Mammary epithelial cell (primary cell): ENCODE measurements around the gene FOXB2.

ENCODE experiments used
- EZH2 ChIP-seq: IDR thresholded peaks from 2 replicates; pipeline ENCODE4 v1.6.1; 2012; ENCODE audit warnings: low read length, inconsistent platforms, borderline replicate concordance
- TF ChIP-seq, protein P1 (sequence below), 2 donors: IDR thresholded peaks in 1 of 2; conservative IDR thresholded peaks in 1 of 2; 2 replicates each; pipeline ENCODE4 v1.5.1; 2011 to 2012; ENCODE audit warnings: inconsistent platforms in 2 of 2, low read length in 2 of 2, mild to moderate bottlenecking in 2 of 2, control low read depth in 1 of 2, low read depth in 1 of 2; ENCODE audit not compliant: insufficient read depth in 1 of 2; ENCODE audit errors: extremely low read depth in 1 of 2

DNA sequence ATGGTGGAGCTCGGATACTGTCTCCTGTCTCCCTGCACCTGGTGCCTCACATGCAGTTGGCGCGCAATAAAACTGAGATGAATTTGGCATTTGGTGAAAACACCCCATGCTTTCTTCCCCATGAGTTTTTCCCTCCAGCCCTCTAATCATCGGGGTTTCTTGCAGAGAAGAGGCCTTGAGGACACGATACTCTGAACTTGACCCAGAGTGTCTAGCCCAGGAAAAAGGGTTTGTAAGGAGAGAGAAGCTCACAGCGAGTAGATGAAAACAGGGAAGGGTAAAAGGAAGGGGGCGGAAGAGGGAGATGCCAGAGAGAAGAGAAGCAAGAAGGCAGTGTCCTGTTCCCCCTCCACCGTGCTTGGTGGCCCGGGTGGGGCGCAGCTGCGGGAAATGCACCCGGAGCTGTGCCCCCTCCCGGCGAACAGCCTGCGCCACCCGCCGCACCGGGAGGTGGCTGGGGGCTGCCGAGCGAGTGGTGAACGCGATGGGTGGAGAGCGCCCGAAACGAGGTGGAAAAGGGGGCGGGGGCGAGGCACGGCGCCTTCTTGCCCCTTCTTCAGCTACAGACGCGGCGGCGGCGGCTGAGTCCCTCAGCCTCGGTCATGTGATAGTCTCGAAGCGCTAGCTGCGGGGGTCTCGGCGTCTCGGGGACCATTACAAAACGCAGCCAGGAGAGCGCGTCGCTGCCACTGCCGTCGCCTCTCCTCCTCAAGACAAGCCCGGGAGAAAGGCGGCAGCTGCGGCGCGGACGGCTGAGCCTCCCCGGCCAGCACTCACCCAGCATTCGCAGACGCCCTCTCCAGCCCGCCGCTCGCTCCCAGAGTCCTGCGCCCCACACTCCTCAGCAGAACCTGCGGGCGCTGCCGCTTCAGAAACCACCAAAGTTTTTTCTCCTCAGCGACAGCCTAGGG lies 1.1 kb upstream of the FOXB2 start:
- TF ChIP-seq, protein P1, sequence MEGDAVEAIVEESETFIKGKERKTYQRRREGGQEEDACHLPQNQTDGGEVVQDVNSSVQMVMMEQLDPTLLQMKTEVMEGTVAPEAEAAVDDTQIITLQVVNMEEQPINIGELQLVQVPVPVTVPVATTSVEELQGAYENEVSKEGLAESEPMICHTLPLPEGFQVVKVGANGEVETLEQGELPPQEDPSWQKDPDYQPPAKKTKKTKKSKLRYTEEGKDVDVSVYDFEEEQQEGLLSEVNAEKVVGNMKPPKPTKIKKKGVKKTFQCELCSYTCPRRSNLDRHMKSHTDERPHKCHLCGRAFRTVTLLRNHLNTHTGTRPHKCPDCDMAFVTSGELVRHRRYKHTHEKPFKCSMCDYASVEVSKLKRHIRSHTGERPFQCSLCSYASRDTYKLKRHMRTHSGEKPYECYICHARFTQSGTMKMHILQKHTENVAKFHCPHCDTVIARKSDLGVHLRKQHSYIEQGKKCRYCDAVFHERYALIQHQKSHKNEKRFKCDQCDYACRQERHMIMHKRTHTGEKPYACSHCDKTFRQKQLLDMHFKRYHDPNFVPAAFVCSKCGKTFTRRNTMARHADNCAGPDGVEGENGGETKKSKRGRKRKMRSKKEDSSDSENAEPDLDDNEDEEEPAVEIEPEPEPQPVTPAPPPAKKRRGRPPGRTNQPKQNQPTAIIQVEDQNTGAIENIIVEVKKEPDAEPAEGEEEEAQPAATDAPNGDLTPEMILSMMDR (conservative IDR thresholded peaks at IDR 0.05 in 1 of 2, IDR thresholded peaks at IDR 0.05 in 1 of 2; ENCODE audit: extremely low read depth in 1 of 2, insufficient read depth in 1 of 2, low read depth in 1 of 2, low read length in 2 of 2), result no peak
- peak; percentile 64 for TF ChIP-seq EZH2
